Dendritic cell treated with granulocyte-macrophage colony-stimulating factor and Interleukin-4, amounts not matched to agents 40 ng/mL and 50 ng/mL, for 4 days (primary cell): Measurements from ENCODE around the gene PHC3.
A peak's percentile ranks its signal among the peaks of the same experiment; 100 is the strongest.

Experiments used
- H3K27ac Mint-ChIP-seq: one replicate; pipeline ENCODE4 v1.8.0; 2022; ENCODE audit warnings: mild to moderate bottlenecking, mixed read lengths
- H3K27me3 Mint-ChIP-seq: one replicate; pipeline ENCODE4 v1.8.0; 2022; ENCODE audit warnings: mild to moderate bottlenecking, mixed read lengths
- H3K36me3 Mint-ChIP-seq: one replicate; pipeline ENCODE4 v1.8.0; 2022; ENCODE audit warnings: low read depth, mixed read lengths
- H3K4me1 Mint-ChIP-seq: one replicate; pipeline ENCODE4 v1.8.0; 2022; ENCODE audit warnings: low read depth, mixed read lengths
- H3K4me3 Mint-ChIP-seq: one replicate; pipeline ENCODE4 v1.8.0; 2022; ENCODE audit warnings: mild to moderate bottlenecking, moderate library complexity, mixed read lengths
- H3K9me3 Mint-ChIP-seq: one replicate; pipeline ENCODE4 v1.8.0; 2022; ENCODE audit warnings: mixed read lengths
- intact Hi-C: fragments of 100-400 bp; cut with micrococcal nuclease; formaldehyde crosslinking; loops from one replicate; pipeline ENCODE4 v1.15.0; 2022

Gene PHC3

GRCh38 chr3:170046269-170047132, 135.0 kb downstream of the PHC3 start:
- Mint-ChIP-seq H3K27ac (peak overlapping the region; percentile 52), H3K27me3 (no peaks in the 10 kb centered on the region), H3K4me3 (no peak overlapping the region)

DNA sequence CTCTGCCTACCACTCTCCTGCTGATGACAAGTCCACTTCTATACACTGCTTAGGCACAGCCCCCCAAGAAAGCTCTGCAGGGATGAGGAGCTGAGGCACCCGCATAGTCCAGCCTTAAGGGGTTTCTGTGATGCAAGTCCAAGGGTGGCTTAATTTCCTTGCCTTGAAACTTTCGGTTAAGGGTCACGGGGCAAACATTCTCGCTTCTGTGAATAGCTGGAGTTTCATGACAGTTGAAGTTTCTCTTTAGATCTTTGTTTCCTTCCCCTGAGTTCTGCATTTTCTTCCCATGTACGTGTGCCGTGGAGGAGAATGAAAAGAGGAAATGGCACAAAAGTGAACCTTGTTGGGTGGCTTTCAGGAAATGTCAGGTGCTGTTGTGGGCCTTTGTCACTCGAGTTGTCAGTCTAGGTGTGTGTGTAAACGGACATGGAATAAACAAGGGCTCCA, 136.7 kb downstream of the PHC3 start:
- H3K4me1 Mint-ChIP-seq, result peaks cover 65% of the 10 kb centered on the region

More at GRCh38 chr3:170046269-170047132, 135.0 kb downstream of the PHC3 start:
- H3K4me1 Mint-ChIP-seq, result peaks cover 57% of the 10 kb centered on the region
- no peaks in the 10 kb centered on the region for H3K36me3 Mint-ChIP-seq
- intact Hi-C loops, result no loop called here
- no peaks in the 10 kb centered on the region for H3K9me3 Mint-ChIP-seq

DNA sequence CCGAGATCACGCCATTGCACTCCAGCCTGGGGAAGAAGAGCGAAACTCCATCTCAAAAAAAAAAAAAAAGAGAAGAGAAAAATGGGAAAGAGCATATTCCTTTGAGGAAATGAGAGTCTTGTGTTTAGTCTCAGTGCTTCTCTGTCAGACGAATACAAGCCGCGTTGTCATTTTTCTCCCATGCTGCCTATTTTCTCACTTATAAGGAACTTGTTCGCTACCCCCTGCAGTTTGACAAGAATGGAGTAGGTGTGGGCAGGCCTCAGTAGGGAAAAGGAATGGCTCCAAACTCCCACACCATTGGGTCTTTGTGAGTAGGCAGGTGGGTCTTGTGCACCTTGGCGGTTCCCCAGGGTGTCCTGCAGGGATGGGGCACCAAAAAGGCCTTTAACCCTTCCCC, 137.3 kb downstream of the PHC3 start:
- Mint-ChIP-seq H3K4me3 (peak overlapping the region; percentile 65), H3K36me3 (peaks cover 7% of the 10 kb centered on the region), H3K9me3 (no peaks in the 10 kb centered on the region), H3K27ac (peak overlapping the region; percentile 90), H3K27me3 (no peaks in the 10 kb centered on the region), H3K4me1 (peaks cover 66% of the 10 kb centered on the region)
- intact Hi-C loops, result loop anchor here (2.0 kb wide), 1 partner anchor 137 kb away; the partner anchor contains the start of gene PHC3

More for the DNA sequence above, 136.7 kb downstream of the PHC3 start:
- H3K4me3 Mint-ChIP-seq, result peak overlapping the region; percentile 65
- H3K9me3 Mint-ChIP-seq, result no peaks in the 10 kb centered on the region
- intact Hi-C loops, result loop anchor here (2.0 kb wide), 1 partner anchor 136 kb away; the partner anchor contains the start of gene PHC3
- peaks cover 7% of the 10 kb centered on the region for H3K36me3 Mint-ChIP-seq
- peak overlapping the region; percentile 90 for H3K27ac Mint-ChIP-seq
- H3K27me3 Mint-ChIP-seq, result no peaks in the 10 kb centered on the region

- intact Hi-C loops, result no loop called here
- Mint-ChIP-seq H3K4me3 (no peak overlapping the region), H3K4me1 (peaks cover 72% of the 10 kb centered on the region), H3K9me3 (no peaks in the 10 kb centered on the region), H3K27ac (peak overlapping the region; percentile 90), H3K27me3 (no peaks in the 10 kb centered on the region), H3K36me3 (peaks cover 12% of the 10 kb centered on the region)
Measured at GRCh38 chr3:170043506-170043905, 138.0 kb downstream of the PHC3 start.

- peaks cover 61% of the 10 kb centered on the region for H3K4me1 Mint-ChIP-seq
- H3K9me3 Mint-ChIP-seq, result no peaks in the 10 kb centered on the region
- H3K27ac Mint-ChIP-seq, result peak overlapping the region; percentile 58
- no peaks in the 10 kb centered on the region for H3K27me3 Mint-ChIP-seq
- intact Hi-C loops, result no loop called here
- peaks cover 15% of the 10 kb centered on the region for H3K36me3 Mint-ChIP-seq
- no peak overlapping the region for H3K4me3 Mint-ChIP-seq
Measured at GRCh38 chr3:170040418-170040817, 141.1 kb downstream of the PHC3 start.

- peaks cover 49% of the 10 kb centered on the region for H3K4me1 Mint-ChIP-seq
- no peaks in the 10 kb centered on the region for H3K9me3 Mint-ChIP-seq
- intact Hi-C loops, result loop anchor here (5.0 kb wide), 1 partner anchor 71 kb away; the partner anchor contains the start of gene SEC62
- peak overlapping the region; percentile 85 for H3K4me3 Mint-ChIP-seq
- H3K27me3 Mint-ChIP-seq, result no peaks in the 10 kb centered on the region
- H3K27ac Mint-ChIP-seq, result peak overlapping the region; percentile 78
- peaks cover 15% of the 10 kb centered on the region for H3K36me3 Mint-ChIP-seq
Measured at GRCh38 chr3:170038434-170039110, 143.0 kb downstream of the PHC3 start.
